ENCODE results near the gene FAM168A. TPM values are rescaled to one million over a fixed set of nuclear protein-coding genes. Genes with fewer than 3 reads are reported as not detected.
"Not testable (repeated sequence)": the region's sequence is repeated elsewhere in the genome, so short reads cannot be mapped to it uniquely, and the experiment has no call there.

Gene FAM168A
- total RNA-seq, 1 experiment from 2014 or later = 62.8 TPM

GRCh38 chr11:73475549-73476095 lies 122.3 kb downstream of the FAM168A start:
- no peaks in the 10 kb centered on the region for H3K4me1 ChIP-seq (ENCODE audit: control insufficient read depth, insufficient read depth, low read length)
- in situ Hi-C loops (cut with HindIII; ENCODE audit: low pct_unique_long_range_greater_than_20kb, low sequenced_read_pairs) (no loop called here), intact Hi-C loops (cut with micrococcal nuclease; ENCODE audit: unreplicated experiment) (loop anchor here (5.0 kb wide), 1 partner anchor 187 kb away; no protein-coding TSS in a partner anchor)
- no peaks in the 10 kb centered on the region for H3K27me3 ChIP-seq (ENCODE audit: control insufficient read depth, insufficient read depth, low read length)
- POLR2A ChIA-PET = interaction anchor here (0.6 kb wide), 1 partner anchor 207 kb away, joined by 4 read pairs; no protein-coding TSS in a partner anchor
- TF ChIP-seq, protein P1, sequence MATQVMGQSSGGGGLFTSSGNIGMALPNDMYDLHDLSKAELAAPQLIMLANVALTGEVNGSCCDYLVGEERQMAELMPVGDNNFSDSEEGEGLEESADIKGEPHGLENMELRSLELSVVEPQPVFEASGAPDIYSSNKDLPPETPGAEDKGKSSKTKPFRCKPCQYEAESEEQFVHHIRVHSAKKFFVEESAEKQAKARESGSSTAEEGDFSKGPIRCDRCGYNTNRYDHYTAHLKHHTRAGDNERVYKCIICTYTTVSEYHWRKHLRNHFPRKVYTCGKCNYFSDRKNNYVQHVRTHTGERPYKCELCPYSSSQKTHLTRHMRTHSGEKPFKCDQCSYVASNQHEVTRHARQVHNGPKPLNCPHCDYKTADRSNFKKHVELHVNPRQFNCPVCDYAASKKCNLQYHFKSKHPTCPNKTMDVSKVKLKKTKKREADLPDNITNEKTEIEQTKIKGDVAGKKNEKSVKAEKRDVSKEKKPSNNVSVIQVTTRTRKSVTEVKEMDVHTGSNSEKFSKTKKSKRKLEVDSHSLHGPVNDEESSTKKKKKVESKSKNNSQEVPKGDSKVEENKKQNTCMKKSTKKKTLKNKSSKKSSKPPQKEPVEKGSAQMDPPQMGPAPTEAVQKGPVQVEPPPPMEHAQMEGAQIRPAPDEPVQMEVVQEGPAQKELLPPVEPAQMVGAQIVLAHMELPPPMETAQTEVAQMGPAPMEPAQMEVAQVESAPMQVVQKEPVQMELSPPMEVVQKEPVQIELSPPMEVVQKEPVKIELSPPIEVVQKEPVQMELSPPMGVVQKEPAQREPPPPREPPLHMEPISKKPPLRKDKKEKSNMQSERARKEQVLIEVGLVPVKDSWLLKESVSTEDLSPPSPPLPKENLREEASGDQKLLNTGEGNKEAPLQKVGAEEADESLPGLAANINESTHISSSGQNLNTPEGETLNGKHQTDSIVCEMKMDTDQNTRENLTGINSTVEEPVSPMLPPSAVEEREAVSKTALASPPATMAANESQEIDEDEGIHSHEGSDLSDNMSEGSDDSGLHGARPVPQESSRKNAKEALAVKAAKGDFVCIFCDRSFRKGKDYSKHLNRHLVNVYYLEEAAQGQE (IDR thresholded peaks at IDR 0.05; ENCODE audit: insufficient read depth in 1 of 2, low read depth in 2 of 2, low read length in 1 of 2) = no peak
- no peak for TF ChIP-seq TCF7L2 (IDR thresholded peaks at IDR 0.05; ENCODE audit: low read depth, low read length)
- TF ChIP-seq POLR2AphosphoS5 (IDR thresholded peaks at IDR 0.05; ENCODE audit: low read depth, low read length) = no peak
- no peak for TF ChIP-seq SIN3A (IDR thresholded peaks at IDR 0.05; ENCODE audit: borderline replicate concordance, insufficient read depth, low read depth, low read length)
- TF ChIP-seq, protein P2, sequence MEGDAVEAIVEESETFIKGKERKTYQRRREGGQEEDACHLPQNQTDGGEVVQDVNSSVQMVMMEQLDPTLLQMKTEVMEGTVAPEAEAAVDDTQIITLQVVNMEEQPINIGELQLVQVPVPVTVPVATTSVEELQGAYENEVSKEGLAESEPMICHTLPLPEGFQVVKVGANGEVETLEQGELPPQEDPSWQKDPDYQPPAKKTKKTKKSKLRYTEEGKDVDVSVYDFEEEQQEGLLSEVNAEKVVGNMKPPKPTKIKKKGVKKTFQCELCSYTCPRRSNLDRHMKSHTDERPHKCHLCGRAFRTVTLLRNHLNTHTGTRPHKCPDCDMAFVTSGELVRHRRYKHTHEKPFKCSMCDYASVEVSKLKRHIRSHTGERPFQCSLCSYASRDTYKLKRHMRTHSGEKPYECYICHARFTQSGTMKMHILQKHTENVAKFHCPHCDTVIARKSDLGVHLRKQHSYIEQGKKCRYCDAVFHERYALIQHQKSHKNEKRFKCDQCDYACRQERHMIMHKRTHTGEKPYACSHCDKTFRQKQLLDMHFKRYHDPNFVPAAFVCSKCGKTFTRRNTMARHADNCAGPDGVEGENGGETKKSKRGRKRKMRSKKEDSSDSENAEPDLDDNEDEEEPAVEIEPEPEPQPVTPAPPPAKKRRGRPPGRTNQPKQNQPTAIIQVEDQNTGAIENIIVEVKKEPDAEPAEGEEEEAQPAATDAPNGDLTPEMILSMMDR (IDR thresholded peaks at IDR 0.05) = no peak
- BruUV-seq (replicated peaks) = no TSS peak
- no peak for DNase-seq (ENCODE audit: low read depth, low spot score)
- H3K36me3 ChIP-seq (ENCODE audit: control insufficient read depth, insufficient read depth, low read length) = no peaks in the 10 kb centered on the region
- H3K27ac ChIP-seq (ENCODE audit: low read length) = no peak overlapping the region
- CTCF ChIA-PET = no interaction called here
- no peaks in the 10 kb centered on the region; the same call in 1 of the 2 replicates for H3K9me3 ChIP-seq (ENCODE audit: control insufficient read depth, insufficient read depth, low read depth, low read length)
- ATAC-seq = no peak
- no peak overlapping the region for H3K4me3 ChIP-seq (ENCODE audit: low read depth in 2 of 2, low read length in 2 of 2)

DNA sequence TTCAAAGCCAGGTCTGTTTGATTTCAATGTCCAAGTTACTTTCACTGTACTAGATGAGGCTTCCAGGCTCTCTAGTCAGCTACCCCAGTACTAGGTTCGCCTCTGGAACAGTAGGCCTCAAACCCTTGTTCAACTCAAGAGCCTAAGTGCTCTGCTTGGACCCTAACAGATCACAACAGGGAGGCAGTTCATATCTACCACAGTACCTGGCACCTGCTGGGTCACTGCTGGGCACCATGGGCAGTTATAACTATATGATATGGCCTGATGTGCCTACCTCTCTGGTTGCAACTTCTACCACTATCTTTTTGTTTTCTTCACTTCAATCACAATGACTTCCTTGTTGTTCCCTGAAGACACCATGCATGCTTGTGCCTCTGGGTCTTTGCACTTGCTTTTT lies 124.7 kb downstream of the FAM168A start:
- DNase-seq (ENCODE audit: low read depth, low spot score) (no peak), ATAC-seq (no peak)
- H3K4me1 ChIP-seq (ENCODE audit: control insufficient read depth, insufficient read depth, low read length) = no peaks in the 10 kb centered on the region
- intact Hi-C loops (cut with micrococcal nuclease; ENCODE audit: unreplicated experiment) (no loop called here), in situ Hi-C loops (cut with HindIII; ENCODE audit: low pct_unique_long_range_greater_than_20kb, low sequenced_read_pairs) (no loop called here)
- H3K36me3 ChIP-seq (ENCODE audit: control insufficient read depth, insufficient read depth, low read length) = no peaks in the 10 kb centered on the region
- H3K27me3 ChIP-seq (ENCODE audit: control insufficient read depth, insufficient read depth, low read length) = no peaks in the 10 kb centered on the region
- no peak overlapping the region for H3K4me3 ChIP-seq (ENCODE audit: low read depth in 2 of 2, low read length in 2 of 2)
- no peak overlapping the region for H3K27ac ChIP-seq (ENCODE audit: low read length)
- CTCF ChIA-PET = no interaction called here
- no peak for TF ChIP-seq SIN3A (IDR thresholded peaks at IDR 0.05; ENCODE audit: borderline replicate concordance, insufficient read depth, low read depth, low read length)
- no peak for TF ChIP-seq POLR2AphosphoS5 (IDR thresholded peaks at IDR 0.05; ENCODE audit: low read depth, low read length)
- TF ChIP-seq, protein P2 (IDR thresholded peaks at IDR 0.05) = no peak
- TF ChIP-seq, protein P1 (IDR thresholded peaks at IDR 0.05; ENCODE audit: insufficient read depth in 1 of 2, low read depth in 2 of 2, low read length in 1 of 2) = no peak
- TF ChIP-seq TCF7L2 (IDR thresholded peaks at IDR 0.05; ENCODE audit: low read depth, low read length) = no peak
- H3K9me3 ChIP-seq (ENCODE audit: control insufficient read depth, insufficient read depth, low read depth, low read length) = no peaks in the 10 kb centered on the region; the same call in 1 of the 2 replicates
- POLR2A ChIA-PET = no interaction called here
- BruUV-seq (replicated peaks) = no TSS peak

DNA sequence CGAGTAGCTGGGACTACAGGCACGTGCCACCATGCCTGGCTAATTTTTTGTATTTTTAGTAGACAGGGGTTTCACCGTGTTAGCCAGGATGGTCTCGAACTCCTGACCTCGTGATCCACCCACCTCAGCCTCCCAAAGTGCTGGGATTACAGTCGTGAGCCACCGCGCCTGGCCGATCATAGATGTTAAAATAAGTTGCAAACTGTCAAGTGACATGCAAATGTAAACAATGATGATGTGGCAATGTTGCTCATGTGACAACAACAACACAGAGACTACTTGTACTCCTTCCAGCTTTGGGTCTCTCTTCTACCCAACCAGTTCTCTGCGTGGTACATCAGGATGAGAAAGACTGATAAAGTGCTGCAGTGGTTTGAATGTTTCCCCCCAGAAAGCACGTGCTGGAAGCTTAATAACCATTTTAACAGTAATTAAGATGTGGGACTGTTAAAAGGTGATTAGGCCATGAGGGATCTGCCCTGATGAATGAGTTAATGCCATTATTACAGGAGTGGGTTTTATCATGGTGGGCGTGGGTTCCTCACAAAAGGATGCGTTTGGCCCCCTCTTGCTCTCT lies 127.8 kb downstream of the FAM168A start:
- POLR2A ChIA-PET; H3K27ac ChIP-seq (ENCODE audit: low read length); BruUV-seq (replicated peaks); H3K27me3 ChIP-seq (ENCODE audit: control insufficient read depth, insufficient read depth, low read length); intact Hi-C loops (cut with micrococcal nuclease; ENCODE audit: unreplicated experiment); H3K4me3 ChIP-seq (ENCODE audit: low read depth in 2 of 2, low read length in 2 of 2); CTCF ChIA-PET; H3K36me3 ChIP-seq (ENCODE audit: control insufficient read depth, insufficient read depth, low read length); H3K4me1 ChIP-seq (ENCODE audit: control insufficient read depth, insufficient read depth, low read length); in situ Hi-C loops (cut with HindIII; ENCODE audit: low pct_unique_long_range_greater_than_20kb, low sequenced_read_pairs); H3K9me3 ChIP-seq (ENCODE audit: control insufficient read depth, insufficient read depth, low read depth, low read length); DNase-seq (ENCODE audit: low read depth, low spot score); ATAC-seq: not testable (repeated sequence)
